ENCODE data around the gene MFSD12.

- TF ChIP-seq RARB (CRISPR knock-in tag; IDR thresholded peaks at IDR 0.05), result no peak
- no peak for TF ChIP-seq PATZ1 (CRISPR knock-in tag; IDR thresholded peaks at IDR 0.05; ENCODE audit: borderline replicate concordance)
- TF ChIP-seq ARNTL (CRISPR knock-in tag; IDR thresholded peaks at IDR 0.05; ENCODE audit: borderline replicate concordance, low read depth), result no peak
- TF ChIP-seq ZNF565 (CRISPR knock-in tag; conservative IDR thresholded peaks at IDR 0.05; ENCODE audit: low read depth), result no peak
- no peak for TF ChIP-seq CREB5 (CRISPR knock-in tag; IDR thresholded peaks at IDR 0.05; ENCODE audit: low read depth)
- TF ChIP-seq POU6F1 (CRISPR knock-in tag; IDR thresholded peaks at IDR 0.05; ENCODE audit: borderline replicate concordance, low read depth), result no peak
These were observed 48.4 kb downstream of the MFSD12 start for GRCh38 chr19:3508771-3509535.

All from SK-N-SH treated with all-trans-retinoic acid at 6 μM for 48 hours (cell line).